HG03469 (cell line): ENCODE data around the gene PLXND1.
"Not testable (repeated sequence)": the region's sequence is repeated elsewhere in the genome, so short reads cannot be mapped to it uniquely, and the experiment has no call there.

Experiments used
- ATAC-seq: cut with Tn5 transposase; IDR thresholded peaks from one replicate; pipeline ENCODE4 v1.9.1; 2021; ENCODE audit warnings: mild to moderate bottlenecking, moderate library complexity, moderate number of reproducible peaks; ENCODE audit not compliant: unreplicated experiment

The PLXND1 gene

GRCh38 chr3:129552287-129553050 is 54.0 kb downstream of the PLXND1 start:
- ATAC-seq = no peak

GRCh38 chr3:129549805-129550204 is 56.7 kb downstream of the PLXND1 start:
- ATAC-seq = no peak

GRCh38 chr3:129549006-129549800 is 57.3 kb downstream of the PLXND1 start:
- no peak for ATAC-seq

GRCh38 chr3:129548104-129548965 is 58.1 kb downstream of the PLXND1 start:
- ATAC-seq = no peak

GRCh38 chr3:129547241-129547640 is 59.2 kb downstream of the PLXND1 start:
- ATAC-seq = no peak

GRCh38 chr3:129545951-129546350 is 60.5 kb downstream of the PLXND1 start:
- ATAC-seq = not testable (repeated sequence)

- ATAC-seq = no peak
Measured at GRCh38 chr3:129543999-129544398, 62.5 kb downstream of the PLXND1 start.

GRCh38 chr3:129543156-129543790 is 63.2 kb downstream of the PLXND1 start, which contains the start of gene H1-8:
TSS of gene H1-8 (plus strand) at chr3:129543175. CDS start at chr3:129543219, 44 bp downstream.
- no peak for ATAC-seq

- no peak for ATAC-seq
Measured at GRCh38 chr3:129542747-129543146, 63.7 kb downstream of the PLXND1 start.

- ATAC-seq = no peak
Measured at GRCh38 chr3:129540776-129541516, 65.5 kb downstream of the PLXND1 start.

GRCh38 chr3:129539206-129539605 is 67.3 kb downstream of the PLXND1 start:
- no peak for ATAC-seq

GRCh38 chr3:129536804-129537203 is 69.7 kb downstream of the PLXND1 start:
- no peak for ATAC-seq

- ATAC-seq = no peak
Measured at GRCh38 chr3:129536374-129536667, 70.2 kb downstream of the PLXND1 start.

GRCh38 chr3:129535075-129535474 is 71.4 kb downstream of the PLXND1 start:
- no peak for ATAC-seq

- no peak for ATAC-seq
Measured at GRCh38 chr3:129534428-129535027, 71.9 kb downstream of the PLXND1 start.

- no peak for ATAC-seq
Measured at GRCh38 chr3:129533406-129533805, 73.1 kb downstream of the PLXND1 start.

- ATAC-seq = no peak
Measured at GRCh38 chr3:129532261-129532660, 74.2 kb downstream of the PLXND1 start.

- ATAC-seq = no peak
Measured at GRCh38 chr3:129531699-129532098, 74.8 kb downstream of the PLXND1 start.

- no peak for ATAC-seq
Measured at GRCh38 chr3:129530821-129531220, 75.7 kb downstream of the PLXND1 start.
